ENCODE results near the gene ZNF608.

The ZNF608 gene

DNA sequence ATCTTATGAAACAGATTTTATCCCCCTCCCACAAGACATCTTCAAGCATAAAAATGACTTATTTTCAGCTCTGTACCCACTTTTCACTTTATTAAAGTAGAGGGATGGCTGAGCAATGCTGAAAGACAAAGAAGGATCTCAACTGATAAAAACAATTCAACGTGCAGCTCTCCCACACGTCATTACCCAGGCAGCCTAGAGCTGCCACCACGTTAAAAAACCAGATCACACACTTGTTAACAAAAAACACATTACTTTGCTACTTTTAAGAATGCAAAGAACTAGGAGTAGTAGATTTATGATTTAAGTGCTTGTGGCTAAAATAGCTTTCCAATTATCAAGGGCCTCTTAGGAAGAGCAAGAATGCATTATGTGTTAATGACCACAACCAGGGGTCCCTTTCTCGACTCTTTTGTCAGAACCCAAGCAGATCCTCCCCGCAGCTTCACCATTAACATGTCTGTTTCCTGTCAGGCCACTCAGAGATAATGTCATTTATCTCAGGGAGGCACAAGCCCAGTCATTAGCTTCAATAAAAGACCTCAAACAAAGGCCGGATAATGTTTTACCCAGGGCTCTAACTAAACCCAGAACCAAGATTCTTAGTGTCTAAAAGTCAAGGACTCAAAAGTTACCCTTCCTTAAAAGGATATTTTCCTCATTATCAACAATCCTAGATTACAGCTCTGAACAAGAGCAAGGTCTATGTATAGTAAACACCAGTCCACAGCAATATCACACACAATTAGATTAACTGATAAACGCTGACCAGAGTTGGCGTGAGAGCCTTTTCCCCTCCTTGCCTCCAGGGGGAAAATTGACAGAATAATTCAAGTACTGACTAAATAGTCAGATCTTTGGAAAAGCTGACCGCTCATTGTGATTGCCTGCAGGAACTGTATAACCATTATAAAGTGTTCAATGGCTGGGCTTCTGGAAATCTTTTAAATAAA lies 7.5 kb downstream of the ZNF608 start:
- DNase-seq (ENCODE audit: extremely low spot score, insufficient read length, low read depth) (no peak), FAIRE-seq (peak; percentile 52)

DNA sequence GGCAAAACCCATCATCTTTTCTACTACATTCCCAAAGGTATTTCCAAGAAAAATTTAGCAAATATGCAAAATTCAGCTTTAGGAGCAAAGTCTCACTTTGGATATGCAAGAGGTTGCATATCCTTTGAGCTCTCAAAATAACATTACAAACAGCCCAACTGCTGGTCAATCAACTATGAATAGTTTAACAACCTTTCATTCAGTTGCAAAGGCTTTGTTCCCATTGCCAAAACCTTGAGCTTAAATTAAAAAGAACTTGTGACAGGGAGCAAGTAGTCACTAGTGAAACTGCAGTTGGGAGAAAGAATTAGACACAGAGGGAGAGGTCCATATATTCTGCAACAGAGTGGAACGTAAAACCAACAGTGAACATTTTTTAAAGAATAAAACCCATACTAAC lies 8.8 kb downstream of the ZNF608 start:
- peak; percentile 59 for FAIRE-seq
- no peak for DNase-seq (ENCODE audit: extremely low spot score, insufficient read length, low read depth)

DNA sequence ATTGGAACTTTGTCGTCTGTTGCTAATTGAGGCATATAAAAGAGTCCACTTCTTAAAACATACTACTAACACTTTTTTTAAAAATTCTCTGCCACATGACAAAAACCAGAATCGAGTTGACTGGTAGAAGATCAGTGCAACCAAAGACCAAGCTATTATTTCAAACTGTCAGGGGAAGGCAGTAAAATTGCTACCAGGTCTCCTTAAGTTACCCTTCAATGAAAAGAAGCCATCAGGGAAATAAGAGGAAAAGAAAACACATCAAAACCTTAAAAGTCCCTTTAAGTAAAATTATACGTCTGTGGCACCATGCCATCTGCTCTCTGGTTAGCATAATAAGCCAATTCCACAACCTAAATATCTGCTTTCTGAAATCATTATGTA lies 9.6 kb downstream of the ZNF608 start:
- FAIRE-seq, result no peak
- DNase-seq (ENCODE audit: extremely low spot score, insufficient read length, low read depth), result no peak

DNA sequence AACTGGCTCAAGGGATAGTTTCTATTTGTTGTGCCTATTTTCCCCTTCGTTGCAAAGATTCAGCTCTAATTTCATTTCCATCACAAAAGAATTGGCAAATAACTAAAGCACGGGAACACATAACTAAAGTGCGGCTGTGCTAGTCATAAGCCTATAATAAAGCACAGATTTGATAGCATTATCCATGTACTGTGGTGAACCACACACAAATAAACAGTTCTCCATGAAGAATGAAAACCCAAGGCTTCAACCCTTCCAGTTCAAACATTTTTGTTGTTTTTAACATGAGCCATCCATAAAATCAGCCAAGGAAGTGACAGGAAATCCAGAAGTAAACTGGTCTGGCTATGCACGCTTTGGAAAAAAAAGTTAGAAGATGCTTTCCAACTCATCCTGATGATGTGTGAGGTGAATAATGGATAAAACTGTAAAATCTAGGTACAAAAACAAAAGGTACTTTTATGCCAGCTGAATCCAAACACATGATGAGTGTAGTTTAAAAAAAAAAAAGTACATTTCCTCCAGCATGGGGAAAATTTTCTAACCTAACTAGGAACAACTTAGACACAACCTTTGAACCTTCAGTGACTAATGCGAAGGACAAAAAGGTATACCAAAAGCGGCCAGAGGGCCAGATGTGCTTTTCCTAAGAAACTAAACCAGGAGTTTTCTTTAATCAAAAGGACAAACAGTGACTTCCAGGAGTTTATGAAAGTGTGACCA lies 10.2 kb downstream of the ZNF608 start:
- FAIRE-seq, result no peak
- DNase-seq (ENCODE audit: extremely low spot score, insufficient read length, low read depth), result no peak

DNA sequence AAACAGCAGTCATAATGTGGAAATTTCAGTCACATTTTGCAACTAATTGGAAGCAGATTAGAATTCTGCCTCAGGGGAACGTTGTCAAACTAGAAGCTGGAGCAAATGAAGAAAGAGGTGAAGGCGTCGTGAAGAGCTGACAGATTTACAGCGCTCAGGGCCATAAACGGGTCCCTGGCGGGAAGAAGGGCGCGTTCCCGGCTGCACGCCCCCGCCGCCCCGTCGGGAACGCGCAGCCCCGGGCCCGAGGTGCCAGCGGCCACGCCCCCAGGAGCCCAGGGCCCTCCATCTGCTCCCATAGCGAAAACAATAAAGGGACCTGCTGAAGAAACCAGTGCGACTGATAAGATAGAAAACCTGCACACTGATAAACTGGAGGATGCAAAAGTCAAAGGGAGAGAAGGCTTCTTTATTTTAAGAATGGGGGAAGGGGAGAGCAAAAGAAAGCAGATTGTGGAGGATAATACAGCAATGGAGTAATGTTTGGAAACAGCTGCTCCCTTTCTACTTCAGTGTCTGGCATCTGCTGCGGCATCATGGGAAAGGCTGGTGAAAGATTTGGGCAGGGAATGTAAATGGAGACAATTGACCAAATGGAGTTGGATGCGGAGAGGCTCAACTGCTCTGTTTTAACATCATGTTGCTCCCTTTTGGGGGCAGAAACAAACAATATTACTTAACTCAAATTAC lies 11.1 kb downstream of the ZNF608 start:
- FAIRE-seq, result no peak
- no peak for DNase-seq (ENCODE audit: extremely low spot score, insufficient read length, low read depth)

DNA sequence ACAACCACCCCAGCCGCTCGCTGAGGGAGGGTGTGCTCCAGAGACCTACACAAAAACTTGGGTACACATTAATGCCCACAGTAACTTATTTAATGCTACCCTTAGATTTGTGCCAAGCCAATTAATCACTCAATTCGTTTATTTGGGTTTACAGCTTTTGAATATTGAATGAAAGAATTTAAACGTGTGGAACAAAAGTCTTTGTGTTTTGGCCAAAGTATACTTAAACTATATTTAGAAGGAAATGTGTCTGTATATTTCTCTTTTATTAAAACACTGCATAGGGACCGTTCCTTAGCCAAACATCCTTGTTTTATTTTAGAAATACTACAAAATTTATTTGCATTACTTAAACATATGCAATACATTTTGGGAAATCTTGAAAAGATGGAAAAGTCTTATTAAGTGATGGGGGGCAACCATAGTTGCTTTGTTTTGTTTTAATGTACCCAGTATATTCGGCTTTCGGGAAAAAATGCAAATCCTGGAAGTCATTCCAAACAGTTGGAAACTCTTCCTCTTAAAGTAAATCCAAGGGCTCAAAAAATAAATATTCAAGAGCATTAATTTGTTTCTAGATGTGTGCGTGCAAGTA lies 11.8 kb downstream of the ZNF608 start:
- no peak for DNase-seq (ENCODE audit: extremely low spot score, insufficient read length, low read depth)
- no peak for FAIRE-seq

DNA sequence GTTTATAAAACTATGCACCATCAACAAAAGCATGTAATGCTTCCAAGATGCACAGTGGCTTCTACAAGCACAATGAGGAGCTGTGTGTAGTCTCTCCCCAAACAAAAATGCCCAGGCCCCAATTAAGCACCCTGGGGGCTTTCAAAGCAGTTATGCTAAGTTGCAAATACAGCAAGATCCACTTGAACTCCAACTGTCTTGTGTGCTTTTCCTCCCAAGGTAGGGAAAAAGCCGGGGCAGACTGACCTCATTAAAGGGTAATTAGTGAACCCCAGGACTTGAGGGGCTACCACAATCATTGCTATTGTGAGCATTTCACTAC lies 13.1 kb downstream of the ZNF608 start:
- DNase-seq (ENCODE audit: extremely low spot score, insufficient read length, low read depth) (no peak), FAIRE-seq (no peak)

DNA sequence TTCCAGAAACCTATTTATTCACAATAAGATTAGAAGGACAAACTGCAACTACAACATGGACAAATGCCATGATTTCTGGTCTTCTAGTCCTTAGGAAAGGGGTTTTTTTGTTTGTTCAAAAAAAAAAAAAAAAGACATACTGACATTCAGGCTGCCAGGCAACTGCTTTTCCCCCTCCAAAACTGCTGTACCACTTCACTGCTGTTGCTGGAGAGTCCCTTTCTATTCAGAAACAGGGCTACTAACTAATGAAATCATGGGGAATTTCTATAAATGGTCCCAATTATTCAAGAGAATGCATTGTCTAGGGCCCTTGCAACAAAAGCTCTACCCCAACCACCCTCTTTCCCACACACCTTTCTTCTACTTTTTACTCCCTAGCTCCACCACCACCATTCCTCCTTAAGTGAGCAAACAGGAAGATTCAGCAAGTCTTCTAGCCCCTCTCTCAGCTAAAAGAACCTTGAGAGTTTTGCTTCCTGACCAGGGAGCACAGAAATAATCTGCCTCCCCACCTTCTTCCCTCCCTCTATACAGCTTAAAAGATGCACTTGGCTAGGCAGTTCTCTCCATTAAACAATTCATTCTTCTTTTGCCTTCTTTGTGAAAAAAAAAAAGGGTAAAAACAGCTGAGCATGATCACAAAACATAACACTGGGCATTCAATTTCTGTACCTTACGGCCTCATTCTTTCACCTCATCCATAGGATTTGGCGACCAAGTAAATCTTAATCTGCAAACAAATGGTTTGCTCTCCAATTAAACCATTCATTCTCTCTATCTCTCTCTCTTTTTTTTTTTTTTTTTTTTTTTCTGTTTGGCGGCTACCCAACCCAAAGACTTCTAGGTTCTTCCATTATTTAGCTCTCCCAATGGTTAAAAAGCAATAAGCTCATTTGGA lies 13.8 kb downstream of the ZNF608 start:
- FAIRE-seq, result peak; percentile 50
- DNase-seq (ENCODE audit: extremely low spot score, insufficient read length, low read depth), result no peak

DNA sequence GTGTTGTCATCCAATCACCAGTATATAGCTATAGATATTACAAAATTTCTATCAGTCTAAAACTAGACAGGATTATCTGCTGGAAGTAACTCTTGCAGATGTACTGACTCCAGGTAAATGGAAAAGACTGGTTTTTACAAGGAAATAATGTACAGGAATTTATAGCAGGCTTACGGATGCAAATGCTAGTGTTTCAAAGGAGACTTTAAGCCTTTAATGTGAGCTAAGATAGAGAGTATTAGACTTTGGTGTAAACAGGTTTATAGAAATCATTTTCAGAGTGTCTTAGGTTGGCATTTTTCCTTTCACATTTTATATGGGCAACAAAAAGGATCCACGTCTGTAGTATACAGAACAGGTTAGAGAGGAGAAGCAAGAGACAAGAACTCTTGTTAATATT lies 16.1 kb downstream of the ZNF608 start:
- FAIRE-seq (no peak), DNase-seq (ENCODE audit: extremely low spot score, insufficient read length, low read depth) (no peak)

DNA sequence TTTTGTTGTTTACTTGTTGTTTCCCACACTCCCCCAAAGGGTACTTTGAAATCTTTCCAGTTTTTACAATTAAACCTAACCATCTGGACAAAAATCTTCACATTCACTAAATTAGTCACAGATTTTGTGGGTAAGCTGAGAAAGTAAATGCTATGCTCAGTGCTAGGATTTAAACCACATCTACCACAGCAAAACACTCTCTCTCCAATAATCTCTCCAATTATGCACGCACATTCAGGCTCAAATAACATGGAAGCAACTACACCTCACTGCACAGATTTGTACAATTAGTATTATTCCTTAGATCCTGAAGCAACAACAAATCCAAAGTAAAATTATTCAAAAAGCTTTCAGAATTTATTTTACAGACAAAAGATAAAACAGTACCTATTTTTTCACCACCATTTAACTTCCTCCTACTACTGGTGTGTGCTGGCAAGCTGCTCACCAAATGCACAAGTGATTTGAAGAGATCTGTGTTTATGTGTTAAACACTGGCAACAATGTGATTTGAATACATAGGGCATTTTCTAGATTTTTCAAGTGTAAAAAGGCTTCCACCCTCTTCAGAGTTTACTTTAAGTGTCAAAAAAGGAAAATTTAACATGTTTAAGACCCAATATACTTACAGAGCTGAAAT lies 16.6 kb downstream of the ZNF608 start:
- FAIRE-seq (peak; percentile 77), DNase-seq (ENCODE audit: extremely low spot score, insufficient read length, low read depth) (no peak)

DNA sequence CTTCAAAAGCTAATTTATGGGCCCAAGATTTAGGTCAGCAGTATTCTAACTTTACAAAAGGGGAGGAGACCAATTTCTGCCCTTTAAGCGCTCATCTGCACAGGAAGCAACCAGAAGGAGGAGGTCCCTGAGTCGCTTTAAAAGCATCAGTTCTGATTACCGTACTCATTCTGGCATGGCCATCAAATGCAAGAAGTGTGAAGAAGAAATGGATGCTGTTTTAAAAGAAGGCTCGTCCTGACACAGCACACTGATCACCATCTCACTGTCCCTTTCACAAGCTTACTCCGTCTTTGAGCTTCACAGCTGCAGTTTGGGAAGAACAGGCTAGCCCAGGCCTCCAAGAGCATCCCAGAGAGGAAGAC lies 17.5 kb downstream of the ZNF608 start:
- FAIRE-seq, result no peak
- no peak for DNase-seq (ENCODE audit: extremely low spot score, insufficient read length, low read depth)

DNA sequence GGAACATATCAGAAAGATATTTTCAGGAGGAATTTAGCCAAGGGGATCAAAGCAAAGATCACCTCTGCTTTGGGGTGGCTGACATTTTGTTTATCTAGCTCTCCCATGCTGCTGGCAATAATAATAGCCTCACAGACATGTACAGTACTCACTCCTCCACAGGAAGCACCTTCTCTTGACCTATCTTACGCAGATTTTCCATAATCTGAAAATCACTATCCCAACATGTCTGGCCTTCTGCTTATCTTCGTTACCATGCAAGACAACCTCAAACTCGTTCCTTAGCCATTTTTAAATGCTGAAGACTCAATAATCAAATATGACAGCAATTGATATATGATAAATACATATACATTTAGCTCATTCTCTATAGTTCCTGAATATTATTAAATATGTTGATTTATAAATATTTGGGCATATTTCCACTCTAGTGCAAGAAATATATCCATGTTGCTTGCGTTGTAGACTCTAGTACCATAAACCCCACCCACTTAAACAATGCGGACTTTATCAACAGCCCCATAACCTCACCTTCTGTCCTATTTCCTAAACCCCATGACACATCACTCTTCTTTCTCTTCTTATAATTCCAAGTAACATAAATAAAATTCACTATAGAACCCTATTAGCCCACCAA lies 18.0 kb downstream of the ZNF608 start:
- DNase-seq (ENCODE audit: extremely low spot score, insufficient read length, low read depth) (no peak), FAIRE-seq (no peak)

DNA sequence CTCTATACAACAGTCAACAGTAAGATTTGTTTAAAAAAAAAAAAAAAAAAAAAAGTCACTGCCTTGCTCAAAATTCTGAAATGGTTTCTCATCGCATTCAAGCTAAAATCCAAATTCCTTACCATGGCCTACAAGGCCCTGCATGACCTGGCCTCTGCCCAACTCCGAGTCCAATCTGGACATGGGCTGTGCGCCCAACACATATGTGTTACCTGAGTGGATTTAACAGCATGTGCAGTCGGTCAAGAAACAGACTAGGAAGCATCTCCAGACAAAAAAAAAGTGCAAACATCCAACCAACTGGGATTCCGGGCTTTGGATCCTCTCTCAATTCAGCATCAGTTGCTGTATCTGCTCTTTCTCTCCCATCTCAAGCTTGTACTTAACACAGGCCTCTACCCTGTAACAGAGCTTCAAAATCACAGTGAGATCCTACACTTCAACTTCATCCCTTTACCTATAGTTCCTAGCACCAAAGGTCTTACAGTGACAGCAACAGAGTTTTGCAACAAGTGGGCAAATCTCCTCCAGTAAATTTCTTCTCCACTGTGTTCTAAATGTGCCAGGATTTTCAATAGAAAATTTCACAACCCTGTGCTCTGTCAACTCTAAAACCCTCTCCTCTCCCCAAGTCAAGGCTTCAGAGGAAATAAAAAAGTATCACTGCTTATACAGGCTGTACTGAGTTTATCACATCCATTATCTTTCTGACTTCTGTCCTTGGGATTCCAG lies 19.6 kb downstream of the ZNF608 start:
- FAIRE-seq, result no peak
- DNase-seq (ENCODE audit: extremely low spot score, insufficient read length, low read depth), result no peak

DNA sequence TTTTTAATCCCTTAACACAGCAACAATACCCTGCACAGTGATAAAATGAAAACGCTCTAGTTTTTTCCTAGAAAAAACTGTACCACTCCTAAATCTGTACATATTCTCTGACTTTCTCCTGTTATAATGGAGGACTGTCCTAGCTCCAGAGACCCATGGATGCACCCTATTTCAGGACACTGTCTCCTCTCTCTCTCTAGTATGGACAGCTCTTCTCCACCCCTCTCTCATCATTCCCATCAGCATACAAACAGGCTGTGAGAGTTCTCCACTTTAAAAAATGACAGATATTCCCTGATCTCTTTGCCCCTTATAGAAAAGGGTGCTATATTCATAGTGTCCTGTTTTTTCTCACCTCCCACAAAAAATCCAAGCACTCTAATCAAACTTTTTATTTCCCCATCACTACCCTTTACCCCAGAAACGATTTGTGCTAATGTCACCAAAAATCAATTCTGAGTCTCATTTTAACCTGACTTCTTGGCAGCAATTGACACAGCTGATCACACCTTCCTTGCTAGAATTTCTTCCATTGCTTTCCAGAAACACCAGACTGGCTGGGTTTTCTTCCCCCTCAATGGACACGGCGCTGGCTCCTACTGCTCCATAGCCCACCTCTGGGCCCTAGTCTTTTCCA lies 20.7 kb downstream of the ZNF608 start:
- DNase-seq (ENCODE audit: extremely low spot score, insufficient read length, low read depth), result no peak
- no peak for FAIRE-seq

DNA sequence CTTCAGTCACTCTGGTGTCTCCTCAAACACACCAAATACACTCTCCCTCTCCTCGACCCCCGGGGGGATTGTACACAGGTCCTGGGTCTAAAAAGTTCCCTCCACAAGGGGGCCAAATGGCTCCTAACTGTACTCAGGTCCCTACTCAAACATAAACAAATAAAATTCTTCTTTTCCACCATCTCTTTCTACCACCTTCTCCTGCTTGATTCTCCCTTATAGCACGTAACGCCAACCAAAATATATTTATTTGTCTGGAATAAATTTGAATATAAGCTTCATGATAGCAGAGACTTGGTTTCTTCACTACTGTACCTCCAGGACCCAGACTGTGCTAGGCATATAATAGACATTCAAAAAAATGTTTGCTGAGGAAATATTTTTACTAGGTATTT lies 21.4 kb downstream of the ZNF608 start:
- no peak for FAIRE-seq
- no peak for DNase-seq (ENCODE audit: extremely low spot score, insufficient read length, low read depth)

DNA sequence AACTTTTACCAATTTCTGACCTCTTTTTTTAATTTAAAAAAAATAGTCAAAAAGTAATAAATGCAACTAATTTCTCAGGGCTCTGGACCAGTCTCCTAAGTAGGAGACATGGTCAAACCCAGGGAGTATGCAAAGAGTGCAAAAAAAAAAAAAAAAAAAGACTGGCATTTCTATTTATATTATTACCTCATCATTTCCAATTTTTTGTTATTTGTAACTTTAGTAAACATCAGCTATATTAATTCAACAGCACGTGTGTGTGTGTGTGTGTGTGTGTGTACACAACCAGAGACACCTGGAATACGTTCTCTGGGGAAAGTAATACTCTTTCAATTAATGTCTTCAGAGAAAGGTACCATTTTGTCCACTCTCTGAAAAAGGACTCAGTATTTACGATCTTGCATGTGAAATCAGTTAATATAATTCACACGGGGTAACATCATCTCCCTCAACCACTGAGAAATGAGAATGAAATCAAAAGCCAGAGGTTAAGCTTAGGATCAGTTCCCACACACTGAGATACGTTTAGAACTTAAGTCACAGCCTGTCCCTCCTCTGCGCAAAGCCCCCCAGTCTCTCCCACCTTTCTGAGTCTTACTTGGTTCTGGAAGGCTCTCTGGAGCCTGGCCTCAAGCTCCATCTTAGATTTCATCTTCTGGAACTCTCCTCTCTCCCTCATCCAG lies 21.9 kb downstream of the ZNF608 start:
- no peak for DNase-seq (ENCODE audit: extremely low spot score, insufficient read length, low read depth)
- peak; percentile 74 for FAIRE-seq

DNA sequence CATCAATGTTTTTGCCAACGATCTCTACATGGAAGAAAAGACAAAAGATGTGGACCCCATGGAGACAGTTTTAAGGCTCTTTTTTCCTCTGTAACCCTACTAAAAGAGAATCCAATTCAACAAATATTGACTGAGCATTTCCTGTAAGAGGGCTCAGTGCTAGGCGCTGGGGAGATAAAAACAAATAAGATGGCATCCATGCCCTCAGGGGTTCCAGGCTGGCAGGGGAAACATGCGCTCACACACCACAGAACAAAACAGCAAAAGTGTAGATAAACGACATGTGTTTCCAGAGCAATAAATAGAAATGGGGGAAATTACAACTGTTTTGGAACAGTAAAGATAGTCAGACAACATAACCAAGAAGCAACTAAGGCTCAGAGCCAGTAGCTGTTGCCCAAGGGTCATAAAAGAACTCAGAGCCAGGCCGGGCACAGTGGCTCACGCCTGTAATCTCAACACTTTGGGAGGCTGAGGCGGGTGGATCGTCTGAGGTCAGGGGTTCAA lies 25.2 kb downstream of the ZNF608 start:
- FAIRE-seq (no peak), DNase-seq (ENCODE audit: extremely low spot score, insufficient read length, low read depth) (no peak)

All from GM18507 (cell line).